ENCODE data around the gene AATK.

Gene AATK

DNA sequence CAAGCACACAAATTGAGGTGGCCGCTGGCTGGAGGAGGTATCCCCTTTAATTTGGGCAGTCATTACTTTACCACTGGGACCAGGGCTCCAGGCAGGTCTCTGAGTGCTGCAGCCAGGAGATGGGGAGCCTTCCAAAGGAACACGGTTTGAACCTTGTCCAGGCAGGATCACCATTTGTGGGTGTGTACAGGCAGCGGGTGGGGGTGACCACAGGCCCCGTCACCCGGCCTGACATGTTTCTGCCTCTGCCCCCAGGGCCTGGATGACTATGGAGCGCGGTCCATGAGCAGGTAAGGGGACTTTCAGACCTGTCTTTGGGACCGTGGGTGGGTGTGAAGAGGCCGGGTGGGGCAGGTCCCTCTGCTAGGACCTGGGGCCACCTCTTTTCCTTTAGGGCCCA lies 57.8 kb downstream of the AATK start:
- no peak for DNase-seq

DNA sequence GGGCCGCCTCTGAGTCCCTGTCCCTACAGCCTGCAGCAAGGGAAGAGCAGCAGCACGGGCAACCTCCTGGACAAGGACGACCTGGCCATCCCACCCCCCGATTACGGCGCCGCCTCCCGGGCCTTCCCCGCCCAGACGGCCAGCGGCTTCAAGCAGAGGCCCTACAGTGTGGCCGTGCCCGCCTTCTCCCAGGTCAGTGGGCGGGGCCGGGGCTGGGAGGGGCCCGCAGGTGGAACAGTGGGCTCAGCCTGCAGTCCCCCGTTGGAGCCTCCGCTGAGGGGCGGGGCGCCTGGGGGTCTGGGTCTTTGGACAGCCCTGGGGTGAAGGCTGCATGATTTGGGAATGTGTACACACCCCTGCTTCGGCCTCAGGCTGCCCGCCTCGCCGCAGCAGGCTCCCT lies 59.3 kb downstream of the AATK start:
- no peak for DNase-seq

- no peak for DNase-seq
Measured at GRCh38 chr17:81103379-81103778, 62.6 kb downstream of the AATK start.

DNA sequence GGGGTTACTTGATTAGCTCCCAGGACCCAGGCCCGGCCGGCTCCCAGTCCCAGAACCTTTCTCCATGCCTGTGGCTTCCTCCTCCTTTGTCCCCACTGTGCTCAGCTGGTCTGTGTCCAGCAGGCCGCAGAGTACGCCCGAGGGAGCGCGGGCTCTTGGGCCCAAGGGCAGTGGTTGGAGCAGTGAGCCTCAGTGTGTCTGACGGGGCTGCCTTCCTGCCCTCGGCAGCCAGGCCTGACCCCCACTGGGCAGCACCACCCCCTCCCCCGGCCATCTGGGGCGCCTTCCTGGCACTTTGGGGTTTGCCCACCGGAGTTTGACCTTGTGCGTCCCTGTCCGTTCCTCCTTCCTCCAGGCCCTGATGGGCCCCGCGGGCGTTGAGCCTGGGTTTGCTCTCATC lies 63.2 kb downstream of the AATK start:
- no peak for DNase-seq

GRCh38 chr17:81102352-81102751 lies 63.7 kb downstream of the AATK start:
- DNase-seq, result no peak

- DNase-seq, result peak; percentile 91
Measured at GRCh38 chr17:81101614-81102306, 64.3 kb downstream of the AATK start.

GRCh38 chr17:81100668-81101067 lies 65.4 kb downstream of the AATK start:
- no peak for DNase-seq

DNA sequence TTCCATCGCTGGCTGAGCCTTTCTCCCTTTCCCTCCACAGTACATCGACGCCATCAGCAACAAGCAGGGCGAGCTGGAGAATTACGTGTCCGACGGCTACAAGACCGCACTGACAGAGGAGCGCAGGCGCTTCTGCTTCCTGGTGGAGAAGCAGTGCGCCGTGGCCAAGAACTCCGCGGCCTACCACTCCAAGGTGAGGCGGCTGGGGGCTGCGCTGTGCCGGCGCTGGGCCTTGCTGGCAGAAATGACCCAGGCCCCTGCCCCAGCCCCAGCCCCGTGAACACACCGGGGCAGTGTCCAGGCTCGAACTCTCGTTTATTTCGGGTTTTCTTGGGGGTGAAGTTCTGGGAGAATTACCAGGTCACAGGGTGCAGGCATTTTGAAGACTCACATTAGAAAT lies 66.1 kb downstream of the AATK start:
- no peak for DNase-seq

- no peak for DNase-seq
Measured at GRCh38 chr17:81097943-81098308, 68.1 kb downstream of the AATK start.

GRCh38 chr17:81097134-81097942 lies 68.7 kb downstream of the AATK start:
- DNase-seq, result peak; percentile 90

- DNase-seq, result no peak
Measured at GRCh38 chr17:81096741-81097133, 69.3 kb downstream of the AATK start.

- no peak for DNase-seq
Measured at GRCh38 chr17:81095383-81095762, 70.6 kb downstream of the AATK start.

- peak; percentile 91 for DNase-seq
Measured at GRCh38 chr17:81094509-81095382, 71.3 kb downstream of the AATK start.

DNA sequence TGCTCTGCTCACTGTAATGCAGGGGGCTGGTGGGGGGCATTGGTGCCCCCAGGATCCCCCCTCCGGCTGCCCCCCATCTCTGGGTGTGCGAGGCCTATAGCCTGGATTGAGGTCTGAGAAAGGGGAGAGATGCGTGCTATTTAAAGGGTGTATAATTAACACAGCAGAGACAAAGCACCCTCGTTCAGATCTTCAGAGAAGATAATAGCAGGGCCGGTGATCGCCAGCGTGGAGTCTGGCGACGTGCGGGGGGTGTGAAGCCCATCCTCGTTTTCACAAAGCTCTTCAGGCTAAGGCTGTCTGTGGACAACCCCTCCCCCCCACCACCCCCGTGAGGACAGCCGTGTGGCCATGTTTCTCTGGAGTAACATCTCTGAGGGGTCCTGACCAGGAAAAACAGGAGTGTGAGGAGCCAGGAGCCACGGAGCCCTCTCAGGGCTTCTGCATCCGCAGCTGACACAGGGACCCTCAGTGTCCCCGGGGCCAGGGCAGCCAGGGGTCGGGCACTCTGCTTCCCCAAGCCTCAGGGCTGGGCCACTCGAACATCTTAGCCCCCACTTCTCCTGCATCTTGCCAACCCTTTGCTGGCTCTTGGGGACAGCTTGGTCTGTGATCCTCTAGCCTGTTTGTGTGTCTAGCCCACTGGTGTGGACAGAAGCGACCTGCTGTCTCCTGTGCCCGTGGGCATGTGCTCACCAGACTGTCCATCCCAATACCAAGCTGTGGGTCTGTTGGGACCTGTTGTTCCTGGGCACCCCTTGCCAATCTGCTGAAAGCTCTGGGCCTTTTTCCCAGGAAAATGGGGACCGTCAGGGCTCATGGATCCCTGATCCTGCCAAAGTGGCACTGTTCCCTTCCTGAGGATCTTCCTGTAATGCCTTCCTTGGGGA lies 72.2 kb downstream of the AATK start:
- peak; percentile 63 for DNase-seq

- DNase-seq, result no peak
Measured at GRCh38 chr17:81092518-81093095, 73.4 kb downstream of the AATK start.

DNA sequence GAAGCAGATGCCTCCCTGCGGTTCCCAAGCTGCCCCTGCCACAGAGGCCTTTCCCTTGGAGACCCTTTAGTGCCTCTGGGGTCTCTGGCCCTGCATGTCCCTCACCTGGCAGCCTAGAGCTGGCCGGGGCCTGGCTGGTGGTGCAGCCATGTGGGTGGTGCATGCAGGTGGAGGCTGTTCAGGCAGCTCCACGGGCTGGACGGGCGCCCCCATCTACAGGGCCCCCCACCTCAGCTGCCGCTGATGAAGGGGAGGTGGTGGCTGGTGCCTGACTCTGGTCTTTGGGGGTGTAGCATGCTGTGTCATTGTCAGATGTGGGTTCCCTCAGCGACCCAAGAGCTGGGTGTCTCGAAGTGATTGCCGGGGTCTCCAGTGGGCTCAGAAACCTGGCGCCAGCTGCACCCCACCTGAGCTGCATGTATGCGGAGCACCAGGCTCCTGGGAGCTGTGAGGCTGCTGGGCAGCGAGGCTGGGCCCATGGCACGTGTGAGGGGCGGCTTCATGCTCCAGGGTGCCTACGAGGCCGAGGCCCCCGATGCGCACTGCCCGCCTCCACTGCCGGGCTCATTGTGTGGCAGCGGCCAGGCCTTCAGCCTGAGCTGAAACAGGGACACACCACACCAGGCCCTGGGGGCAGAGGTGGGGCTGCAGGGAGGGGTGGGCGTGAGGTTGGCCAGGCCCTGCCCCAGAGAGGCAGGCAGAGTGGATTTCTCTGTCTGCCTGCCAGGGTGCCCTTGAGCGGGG lies 74.1 kb downstream of the AATK start:
- DNase-seq, result no peak

DNA sequence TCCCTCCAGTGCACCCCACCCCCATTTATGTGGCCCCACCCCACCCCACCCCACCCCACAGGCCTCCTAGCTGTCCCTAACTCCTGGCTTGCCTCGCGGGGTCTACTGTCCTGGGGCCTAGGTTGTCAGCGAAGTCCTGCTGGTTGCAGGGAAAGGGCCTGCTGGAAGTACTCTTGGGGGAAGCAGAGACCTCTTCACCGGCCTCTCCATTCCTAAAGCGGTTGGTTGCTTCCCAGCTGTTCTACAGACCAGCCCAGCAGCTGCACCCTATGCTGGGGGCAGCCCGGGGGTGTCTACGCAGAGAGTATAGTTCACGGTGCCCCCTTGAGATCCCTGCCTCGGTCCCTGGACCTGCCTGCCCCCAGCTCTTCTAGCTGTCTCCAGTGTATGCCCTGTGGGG lies 74.9 kb downstream of the AATK start:
- DNase-seq, result no peak

DNA sequence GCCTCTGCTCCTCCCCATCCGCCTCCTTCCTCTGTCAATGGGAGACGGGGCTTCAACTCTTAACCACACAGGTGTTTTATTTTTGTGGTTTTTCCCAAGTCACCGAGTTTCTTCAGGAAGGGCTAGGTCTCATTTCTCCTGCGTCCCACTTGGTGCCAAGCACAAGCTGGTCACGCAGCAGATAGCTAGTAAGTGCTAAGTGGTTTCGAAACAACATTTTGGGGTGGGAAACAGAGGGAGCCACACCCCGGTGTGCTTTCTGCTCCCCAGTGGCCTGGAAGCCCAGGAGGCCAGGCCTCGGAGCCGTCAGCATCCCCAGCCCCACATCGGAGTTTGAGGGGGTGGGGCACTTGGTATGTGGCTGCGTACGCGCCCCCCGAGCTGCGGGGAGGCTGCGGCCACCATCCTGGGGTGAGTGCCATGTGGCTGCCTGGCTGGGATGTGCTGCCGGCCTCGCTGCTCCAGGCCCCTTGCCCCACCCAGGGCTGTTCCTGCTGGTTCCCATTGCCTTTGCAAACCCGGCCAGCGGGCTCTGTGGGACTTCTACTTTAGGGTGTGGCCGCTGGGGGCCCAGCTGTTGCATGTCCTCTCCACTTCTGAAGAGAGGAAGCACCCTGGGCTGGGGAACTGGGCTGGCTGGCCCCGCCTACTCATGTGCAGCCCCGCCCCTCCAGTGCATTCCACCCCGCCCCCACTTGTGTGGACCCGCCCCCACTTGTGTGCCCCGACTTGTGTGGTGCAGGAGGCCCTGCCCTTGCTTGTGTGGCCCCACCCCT lies 75.5 kb downstream of the AATK start:
- no peak for DNase-seq

DNA sequence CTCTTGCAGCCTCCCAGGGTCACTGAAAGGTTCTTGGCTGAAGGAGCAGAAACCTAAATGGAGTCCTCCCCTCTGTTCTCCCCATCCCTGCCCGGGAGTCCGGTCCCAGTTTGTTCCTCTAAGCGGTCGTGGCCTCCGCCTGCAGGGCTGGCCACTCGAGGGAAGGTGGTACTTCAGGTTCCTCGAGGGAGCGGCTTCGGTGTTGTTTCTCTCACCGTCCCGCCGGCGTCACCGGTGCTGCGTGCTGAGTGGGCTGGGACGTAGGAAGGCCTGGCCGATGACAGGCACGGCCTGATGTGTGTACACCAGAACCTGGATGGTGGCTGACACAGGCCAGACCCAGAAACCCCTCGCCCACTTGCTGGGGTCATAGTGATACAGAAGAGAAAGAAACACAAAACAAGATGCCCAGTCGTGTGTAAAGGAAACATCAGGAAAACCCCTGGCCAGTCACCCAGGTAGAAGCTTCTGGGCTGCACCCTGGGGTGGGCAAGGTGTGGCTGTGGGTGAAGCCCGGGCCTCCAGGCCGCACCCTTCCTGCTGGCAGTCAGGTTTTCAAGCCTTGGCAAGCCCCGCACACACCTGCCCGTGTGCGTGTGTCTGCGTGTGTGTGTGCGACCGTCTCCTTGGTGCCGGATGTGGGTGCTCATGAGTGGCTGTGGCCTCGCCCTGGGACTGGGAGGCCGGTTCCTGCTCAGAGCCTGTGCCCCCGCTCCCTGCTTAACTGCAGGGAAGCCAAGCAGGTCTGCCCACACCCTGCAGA lies 79.1 kb downstream of the AATK start:
- no peak for DNase-seq

- DNase-seq, result no peak
Measured at GRCh38 chr17:81085420-81085911, 80.6 kb downstream of the AATK start.
